Measurements from ENCODE around the gene FAM236A. TPM values are rescaled to one million over a fixed set of nuclear protein-coding genes. Genes with fewer than 3 reads are reported as not detected.
"Not testable (repeated sequence)": the region's sequence is repeated elsewhere in the genome, so short reads cannot be mapped to it uniquely, and the experiment has no call there.

FAM236A gene
- not detected for total RNA-seq
- not detected for polyA plus RNA-seq
- long read RNA-seq, donor 1, result 0 reads
- long read RNA-seq, donor 2, result 0 reads
- long read RNA-seq, donor 3, result 0 reads
- long read RNA-seq, donor 4, result 0 reads
- long read RNA-seq, donor 5, result 0 reads
- long read RNA-seq, donor 6, result 0 reads
- long read RNA-seq, donor 7, result 0 reads
- long read RNA-seq, donor 8, result 0 reads
- long read RNA-seq, donor 9, result 0 reads
- long read RNA-seq, donor 10, result 0 reads

- no CpG with 5 or more reads among the region's 15 CpGs for WGBS, 4 donors
- H3K27me3 ChIP-seq; H3K4me1 ChIP-seq (replicated peaks in 1 of 2); intact Hi-C loops (cut with DNase I); H3K4me3 ChIP-seq; H3K9me3 ChIP-seq (replicated peaks in 1 of 3); H3K27ac ChIP-seq; H3K36me3 ChIP-seq (replicated peaks in 1 of 2); DNase-seq: not testable (repeated sequence)
These were observed at the start of gene FAM236A for GRCh38 chrX:72937906-72938305. TSS of gene FAM236A (plus strand) at chrX:72938206. CDS start at chrX:72938263, 57 bp downstream.

- H3K27ac ChIP-seq; H3K9me3 ChIP-seq (replicated peaks in 1 of 3); intact Hi-C loops (cut with DNase I); H3K27me3 ChIP-seq; H3K4me1 ChIP-seq (replicated peaks in 1 of 2); DNase-seq; H3K4me3 ChIP-seq; H3K36me3 ChIP-seq (replicated peaks in 1 of 2): not testable (repeated sequence)
- no CpG with 5 or more reads among the region's 14 CpGs for WGBS, 4 donors
These were observed 48.3 kb upstream of the FAM236A start for GRCh38 chrX:72889740-72890139.

GRCh38 chrX:72912315-72912714 lies 25.7 kb upstream of the FAM236A start, which contains the start of gene FAM236C:
TSS of gene FAM236C (plus strand) at chrX:72912615. CDS start at chrX:72912715, 100 bp downstream.
- not testable (repeated sequence) for H3K27me3 ChIP-seq
- WGBS, 4 donors, result no CpG with 5 or more reads among the region's 13 CpGs

GRCh38 chrX:72916096-72916495 lies 21.9 kb upstream of the FAM236A start:
- intact Hi-C loops (cut with DNase I); DNase-seq: not testable (repeated sequence)
- 68 to 82% (median 76%) methylated on average over 3 of the region's 5 CpGs; no CpG with 5 or more reads in 1 of the 4 donors for WGBS, 4 donors

More at GRCh38 chrX:72912315-72912714, 25.7 kb upstream of the FAM236A start, which contains the start of gene FAM236C:
- H3K27ac ChIP-seq; H3K4me3 ChIP-seq; H3K36me3 ChIP-seq (replicated peaks in 1 of 2); intact Hi-C loops (cut with DNase I); H3K4me1 ChIP-seq (replicated peaks in 1 of 2); DNase-seq; H3K9me3 ChIP-seq (replicated peaks in 1 of 3): not testable (repeated sequence)

GRCh38 chrX:72932283-72932682 lies 5.7 kb upstream of the FAM236A start:
- H3K4me3 ChIP-seq; DNase-seq; H3K9me3 ChIP-seq (replicated peaks in 1 of 3); H3K4me1 ChIP-seq (replicated peaks in 1 of 2); H3K36me3 ChIP-seq (replicated peaks in 1 of 2); intact Hi-C loops (cut with DNase I); H3K27me3 ChIP-seq; H3K27ac ChIP-seq: not testable (repeated sequence)
- WGBS, 4 donors, result no CpG with 5 or more reads among the region's 1 CpG

More at GRCh38 chrX:72916096-72916495, 21.9 kb upstream of the FAM236A start:
- not testable (repeated sequence) for H3K4me1 ChIP-seq (replicated peaks in 1 of 2); H3K4me3 ChIP-seq; H3K27ac ChIP-seq; H3K27me3 ChIP-seq; H3K9me3 ChIP-seq (replicated peaks in 1 of 3); H3K36me3 ChIP-seq (replicated peaks in 1 of 2)

- WGBS, 4 donors, result no CpG with 5 or more reads among the region's 7 CpGs
- H3K9me3 ChIP-seq (replicated peaks in 1 of 3); H3K4me1 ChIP-seq (replicated peaks in 1 of 2); H3K4me3 ChIP-seq; intact Hi-C loops (cut with DNase I); H3K27me3 ChIP-seq; H3K27ac ChIP-seq; DNase-seq; H3K36me3 ChIP-seq (replicated peaks in 1 of 2): not testable (repeated sequence)
These were observed 1.6 kb upstream of the FAM236A start for GRCh38 chrX:72936455-72936854.

GRCh38 chrX:72936882-72937455 lies 1.0 kb upstream of the FAM236A start:
- intact Hi-C loops (cut with DNase I); DNase-seq; H3K9me3 ChIP-seq (replicated peaks in 1 of 3); H3K27me3 ChIP-seq; H3K4me1 ChIP-seq (replicated peaks in 1 of 2); H3K27ac ChIP-seq; H3K4me3 ChIP-seq; H3K36me3 ChIP-seq (replicated peaks in 1 of 2): not testable (repeated sequence)
- WGBS, 4 donors, result no CpG with 5 or more reads among the region's 8 CpGs

- H3K4me3 ChIP-seq; intact Hi-C loops (cut with DNase I); H3K27ac ChIP-seq; H3K27me3 ChIP-seq; DNase-seq; H3K9me3 ChIP-seq (replicated peaks in 1 of 3); H3K36me3 ChIP-seq (replicated peaks in 1 of 2); H3K4me1 ChIP-seq (replicated peaks in 1 of 2): not testable (repeated sequence)
- WGBS, 4 donors, result no CpG with 5 or more reads among the region's 6 CpGs
These were observed 4.3 kb downstream of the FAM236A start for GRCh38 chrX:72942272-72942671.

- intact Hi-C loops (cut with DNase I); H3K9me3 ChIP-seq (replicated peaks in 1 of 3); DNase-seq; H3K27ac ChIP-seq; H3K27me3 ChIP-seq; H3K4me1 ChIP-seq (replicated peaks in 1 of 2); H3K4me3 ChIP-seq; H3K36me3 ChIP-seq (replicated peaks in 1 of 2): not testable (repeated sequence)
- no CpG with 5 or more reads among the region's 44 CpGs for WGBS, 4 donors
These were observed 5.2 kb downstream of the FAM236A start for GRCh38 chrX:72943035-72943818.

GRCh38 chrX:72943819-72944169 lies 5.8 kb downstream of the FAM236A start, which contains the start of gene DMRTC1:
TSS of gene DMRTC1 (minus strand) at chrX:72943837. CDS start at chrX:72875694, 68,143 bp downstream.
- H3K9me3 ChIP-seq (replicated peaks in 1 of 3); H3K36me3 ChIP-seq (replicated peaks in 1 of 2); H3K27ac ChIP-seq; H3K4me3 ChIP-seq; H3K4me1 ChIP-seq (replicated peaks in 1 of 2); H3K27me3 ChIP-seq; intact Hi-C loops (cut with DNase I); DNase-seq: not testable (repeated sequence)
- WGBS, 4 donors, result no CpG with 5 or more reads among the region's 15 CpGs

- H3K9me3 ChIP-seq (replicated peaks in 1 of 3); H3K36me3 ChIP-seq (replicated peaks in 1 of 2); H3K4me1 ChIP-seq (replicated peaks in 1 of 2); DNase-seq; H3K4me3 ChIP-seq; H3K27ac ChIP-seq; H3K27me3 ChIP-seq; intact Hi-C loops (cut with DNase I): not testable (repeated sequence)
- no CpG with 5 or more reads among the region's 9 CpGs for WGBS, 4 donors
These were observed 22.0 kb downstream of the FAM236A start for GRCh38 chrX:72959971-72960370.
